ENCODE results near the gene LYRM4.

LYRM4 gene

DNA sequence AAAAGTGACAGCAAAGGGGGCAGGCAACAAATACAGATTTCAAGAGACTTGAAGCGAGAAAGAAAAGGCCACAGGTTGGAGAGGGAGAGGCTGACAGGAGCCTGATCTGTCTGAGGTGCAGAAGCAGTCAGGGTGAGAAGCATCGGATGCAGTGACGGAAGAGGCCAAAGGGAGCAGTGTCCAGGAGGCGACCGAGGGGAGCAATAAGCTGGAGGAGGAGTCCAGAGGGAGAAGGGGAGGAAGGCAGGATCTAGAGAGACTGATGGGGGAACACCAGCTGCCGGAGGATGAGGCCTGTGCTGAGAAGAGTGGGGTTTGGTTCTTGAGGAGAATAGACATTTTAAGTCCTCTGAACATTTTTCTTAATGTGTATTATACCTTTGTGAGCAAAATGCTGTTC lies 24.3 kb upstream of the LYRM4 start:
- Histone ChIP-seq H3K27me3 (ENCODE audit: insufficient read depth, low read length) (no peaks in the 10 kb centered on the region), H3F3A (ENCODE audit: insufficient read depth, low read length) (no peaks in the 10 kb centered on the region), H2AFZ (ENCODE audit: low read length) (no peak overlapping the region), H3K9ac (ENCODE audit: low read length) (no peak overlapping the region), H4K20me1 (ENCODE audit: insufficient read depth, low read length) (no peaks in the 10 kb centered on the region), H3K9me3 (ENCODE audit: low read length) (no peaks in the 10 kb centered on the region), H3K36me3 (ENCODE audit: insufficient read depth, low read length) (no peaks in the 10 kb centered on the region), H3K27ac (ENCODE audit: low read depth, low read length, poor library complexity, severe bottlenecking) (no peak overlapping the region), H3K4me2 (ENCODE audit: low read length) (no peak overlapping the region), H3K4me1 (ENCODE audit: insufficient read depth, low read length, severe bottlenecking) (peaks cover 2% of the 10 kb centered on the region), H3K79me2 (ENCODE audit: insufficient read depth, low read length) (no peaks in the 10 kb centered on the region), H3K9me2 (ENCODE audit: low read depth, low read length) (no peaks in the 10 kb centered on the region), H3K4me3 (ENCODE audit: low read depth, low read length, poor library complexity, severe bottlenecking) (no peak overlapping the region)
- TF ChIP-seq EZH2 (IDR thresholded peaks at IDR 0.05; ENCODE audit: borderline replicate concordance, low read length), result no peak
- TF ChIP-seq, protein P1, sequence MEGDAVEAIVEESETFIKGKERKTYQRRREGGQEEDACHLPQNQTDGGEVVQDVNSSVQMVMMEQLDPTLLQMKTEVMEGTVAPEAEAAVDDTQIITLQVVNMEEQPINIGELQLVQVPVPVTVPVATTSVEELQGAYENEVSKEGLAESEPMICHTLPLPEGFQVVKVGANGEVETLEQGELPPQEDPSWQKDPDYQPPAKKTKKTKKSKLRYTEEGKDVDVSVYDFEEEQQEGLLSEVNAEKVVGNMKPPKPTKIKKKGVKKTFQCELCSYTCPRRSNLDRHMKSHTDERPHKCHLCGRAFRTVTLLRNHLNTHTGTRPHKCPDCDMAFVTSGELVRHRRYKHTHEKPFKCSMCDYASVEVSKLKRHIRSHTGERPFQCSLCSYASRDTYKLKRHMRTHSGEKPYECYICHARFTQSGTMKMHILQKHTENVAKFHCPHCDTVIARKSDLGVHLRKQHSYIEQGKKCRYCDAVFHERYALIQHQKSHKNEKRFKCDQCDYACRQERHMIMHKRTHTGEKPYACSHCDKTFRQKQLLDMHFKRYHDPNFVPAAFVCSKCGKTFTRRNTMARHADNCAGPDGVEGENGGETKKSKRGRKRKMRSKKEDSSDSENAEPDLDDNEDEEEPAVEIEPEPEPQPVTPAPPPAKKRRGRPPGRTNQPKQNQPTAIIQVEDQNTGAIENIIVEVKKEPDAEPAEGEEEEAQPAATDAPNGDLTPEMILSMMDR (IDR thresholded peaks at IDR 0.05; ENCODE audit: low read length), result no peak

DNA sequence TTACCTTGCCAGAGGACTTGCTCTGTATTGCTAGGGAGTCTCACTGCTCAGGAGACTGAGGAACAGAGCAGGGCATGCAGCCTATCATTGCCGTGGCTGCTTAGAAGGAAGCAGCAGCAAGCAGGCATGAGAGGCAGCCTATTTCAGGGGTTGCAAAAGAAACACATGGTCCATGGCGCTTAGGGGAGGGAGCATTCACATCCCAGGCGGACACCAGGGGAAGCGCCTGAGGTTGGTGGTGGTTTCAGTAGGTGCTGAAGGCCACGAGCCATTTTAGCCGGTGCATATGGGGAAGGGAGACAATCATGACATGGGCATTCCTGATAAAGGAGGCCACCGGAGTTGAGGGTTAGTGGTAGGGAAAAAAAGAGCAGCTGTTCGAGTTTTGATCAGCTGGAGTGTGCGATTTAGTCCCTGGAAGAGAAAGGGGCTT lies 21.5 kb upstream of the LYRM4 start:
- no peak overlapping the region for H3K9ac ChIP-seq (ENCODE audit: low read length)
- no peak overlapping the region for H3K27ac ChIP-seq (ENCODE audit: low read depth, low read length, poor library complexity, severe bottlenecking)
- no peak overlapping the region for H3K4me2 ChIP-seq (ENCODE audit: low read length)
- H3K9me2 ChIP-seq (ENCODE audit: low read depth, low read length), result no peaks in the 10 kb centered on the region
- no peaks in the 10 kb centered on the region for H3K9me3 ChIP-seq (ENCODE audit: low read length)
- no peak overlapping the region for H3K4me3 ChIP-seq (ENCODE audit: low read depth, low read length, poor library complexity, severe bottlenecking)
- no peak overlapping the region for H2AFZ ChIP-seq (ENCODE audit: low read length)
- H3K27me3 ChIP-seq (ENCODE audit: insufficient read depth, low read length), result no peaks in the 10 kb centered on the region
- H3F3A ChIP-seq (ENCODE audit: insufficient read depth, low read length), result no peaks in the 10 kb centered on the region
- TF ChIP-seq, protein P1 (IDR thresholded peaks at IDR 0.05; ENCODE audit: low read length), result no peak
- no peak for TF ChIP-seq EZH2 (IDR thresholded peaks at IDR 0.05; ENCODE audit: borderline replicate concordance, low read length)
- H3K79me2 ChIP-seq (ENCODE audit: insufficient read depth, low read length), result no peaks in the 10 kb centered on the region
- H3K36me3 ChIP-seq (ENCODE audit: insufficient read depth, low read length), result no peaks in the 10 kb centered on the region
- peaks cover 4% of the 10 kb centered on the region for H3K4me1 ChIP-seq (ENCODE audit: insufficient read depth, low read length, severe bottlenecking)
- no peaks in the 10 kb centered on the region for H4K20me1 ChIP-seq (ENCODE audit: insufficient read depth, low read length)

DNA sequence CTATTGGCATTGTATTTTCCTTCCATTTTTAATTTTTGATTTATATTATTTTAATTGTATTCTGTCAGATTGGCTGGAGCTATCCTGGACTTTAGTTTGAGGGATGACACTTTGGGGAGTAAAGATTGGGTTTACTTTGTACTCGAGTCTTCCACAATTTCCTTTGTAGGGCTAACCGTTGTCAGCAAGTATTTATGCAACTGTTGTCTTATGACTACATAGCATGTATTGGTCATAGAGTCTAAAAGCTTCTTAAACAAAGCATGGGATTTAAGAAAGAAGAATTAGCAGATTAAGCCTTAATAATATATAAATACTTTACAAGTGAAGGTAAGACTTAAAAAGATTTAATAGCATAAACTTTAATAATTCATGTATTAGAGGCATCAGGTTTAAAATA lies 20.2 kb upstream of the LYRM4 start:
- Histone ChIP-seq H3K4me1 (ENCODE audit: insufficient read depth, low read length, severe bottlenecking) (peaks cover 4% of the 10 kb centered on the region), H3K9ac (ENCODE audit: low read length) (no peak overlapping the region), H3K79me2 (ENCODE audit: insufficient read depth, low read length) (no peaks in the 10 kb centered on the region), H3K4me3 (ENCODE audit: low read depth, low read length, poor library complexity, severe bottlenecking) (no peak overlapping the region), H3K9me3 (ENCODE audit: low read length) (no peaks in the 10 kb centered on the region), H4K20me1 (ENCODE audit: insufficient read depth, low read length) (no peaks in the 10 kb centered on the region), H3K36me3 (ENCODE audit: insufficient read depth, low read length) (no peaks in the 10 kb centered on the region), H3F3A (ENCODE audit: insufficient read depth, low read length) (no peaks in the 10 kb centered on the region), H2AFZ (ENCODE audit: low read length) (no peak overlapping the region), H3K27ac (ENCODE audit: low read depth, low read length, poor library complexity, severe bottlenecking) (no peak overlapping the region), H3K9me2 (ENCODE audit: low read depth, low read length) (no peaks in the 10 kb centered on the region), H3K27me3 (ENCODE audit: insufficient read depth, low read length) (no peaks in the 10 kb centered on the region), H3K4me2 (ENCODE audit: low read length) (no peak overlapping the region)
- TF ChIP-seq EZH2 (IDR thresholded peaks at IDR 0.05; ENCODE audit: borderline replicate concordance, low read length), result no peak
- TF ChIP-seq, protein P1 (IDR thresholded peaks at IDR 0.05; ENCODE audit: low read length), result no peak

Data from OCI-LY1 (cell line).